ENCODE data around the gene MAD1L1.
A peak's percentile ranks its signal among the peaks of the same experiment; 100 is the strongest.

MAD1L1 gene

DNA sequence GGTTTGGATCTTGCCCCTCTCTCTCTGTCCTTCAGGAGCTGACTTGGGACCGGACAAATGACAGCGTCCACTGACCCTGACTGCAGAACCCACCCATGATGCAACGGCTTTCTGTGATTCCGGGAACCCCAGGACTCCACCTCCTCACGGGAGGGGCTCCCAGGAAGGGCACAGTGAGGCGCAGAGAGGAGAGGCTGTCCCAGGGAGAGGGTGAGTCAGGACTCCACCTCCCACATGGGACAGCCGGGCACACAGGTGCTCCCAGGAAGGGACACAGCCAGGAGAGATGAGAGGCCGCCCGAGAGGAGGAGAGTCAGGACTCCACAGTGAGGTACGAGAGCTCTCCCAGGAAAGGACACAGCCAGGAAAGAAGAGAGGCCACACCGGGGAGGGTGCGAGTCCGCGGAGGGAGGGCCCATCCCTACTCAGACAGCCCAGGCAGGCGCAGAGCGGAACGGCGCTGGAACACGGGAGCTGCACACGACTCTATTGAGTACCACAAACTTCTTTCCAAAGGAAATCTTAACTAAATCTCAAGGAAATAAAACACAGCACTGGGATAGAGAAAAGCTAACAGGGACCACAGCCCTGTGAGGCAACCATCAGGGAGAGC lies 162.5 kb downstream of the MAD1L1 start:
- in situ Hi-C loops (cut with HindIII; ENCODE audit: low sequenced_read_pairs): loop anchor here (5.0 kb wide), 1 partner anchor 62 kb away; no protein-coding TSS in a partner anchor
- no peak overlapping the region for H3K4me3 ChIP-seq (ENCODE audit: low read depth, low read length)
- no peak for DNase-seq (ENCODE audit: low read depth)
- TF ChIP-seq, protein P1, sequence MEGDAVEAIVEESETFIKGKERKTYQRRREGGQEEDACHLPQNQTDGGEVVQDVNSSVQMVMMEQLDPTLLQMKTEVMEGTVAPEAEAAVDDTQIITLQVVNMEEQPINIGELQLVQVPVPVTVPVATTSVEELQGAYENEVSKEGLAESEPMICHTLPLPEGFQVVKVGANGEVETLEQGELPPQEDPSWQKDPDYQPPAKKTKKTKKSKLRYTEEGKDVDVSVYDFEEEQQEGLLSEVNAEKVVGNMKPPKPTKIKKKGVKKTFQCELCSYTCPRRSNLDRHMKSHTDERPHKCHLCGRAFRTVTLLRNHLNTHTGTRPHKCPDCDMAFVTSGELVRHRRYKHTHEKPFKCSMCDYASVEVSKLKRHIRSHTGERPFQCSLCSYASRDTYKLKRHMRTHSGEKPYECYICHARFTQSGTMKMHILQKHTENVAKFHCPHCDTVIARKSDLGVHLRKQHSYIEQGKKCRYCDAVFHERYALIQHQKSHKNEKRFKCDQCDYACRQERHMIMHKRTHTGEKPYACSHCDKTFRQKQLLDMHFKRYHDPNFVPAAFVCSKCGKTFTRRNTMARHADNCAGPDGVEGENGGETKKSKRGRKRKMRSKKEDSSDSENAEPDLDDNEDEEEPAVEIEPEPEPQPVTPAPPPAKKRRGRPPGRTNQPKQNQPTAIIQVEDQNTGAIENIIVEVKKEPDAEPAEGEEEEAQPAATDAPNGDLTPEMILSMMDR (IDR thresholded peaks at IDR 0.05; ENCODE audit: low read depth, low read length, missing control alignments): no peak

DNA sequence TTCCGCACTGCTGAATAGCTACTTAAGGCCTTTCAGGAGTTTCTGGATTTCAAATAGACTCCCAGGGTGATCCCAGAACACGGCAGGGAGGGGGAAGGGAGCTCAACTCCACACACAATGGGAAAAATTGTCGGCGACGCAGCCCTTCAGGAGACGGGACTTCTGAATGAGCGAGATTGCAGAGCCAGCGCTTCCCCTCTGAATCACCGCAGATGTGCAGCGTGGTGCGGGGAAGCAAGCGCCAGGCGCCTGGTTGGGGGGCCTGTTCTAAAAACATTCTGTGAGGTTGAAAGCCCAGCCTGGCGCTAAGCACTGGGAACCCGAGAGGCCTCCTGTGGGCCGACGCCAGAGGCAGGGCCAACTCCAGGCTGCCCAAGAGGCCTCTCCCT lies 163.3 kb downstream of the MAD1L1 start:
- in situ Hi-C loops (cut with HindIII; ENCODE audit: low sequenced_read_pairs): no loop called here
- peak; percentile 57 for DNase-seq (ENCODE audit: low read depth)
- TF ChIP-seq, protein P1 (IDR thresholded peaks at IDR 0.05; ENCODE audit: low read depth, low read length, missing control alignments): no peak
- H3K4me3 ChIP-seq (ENCODE audit: low read depth, low read length): no peak overlapping the region

DNA sequence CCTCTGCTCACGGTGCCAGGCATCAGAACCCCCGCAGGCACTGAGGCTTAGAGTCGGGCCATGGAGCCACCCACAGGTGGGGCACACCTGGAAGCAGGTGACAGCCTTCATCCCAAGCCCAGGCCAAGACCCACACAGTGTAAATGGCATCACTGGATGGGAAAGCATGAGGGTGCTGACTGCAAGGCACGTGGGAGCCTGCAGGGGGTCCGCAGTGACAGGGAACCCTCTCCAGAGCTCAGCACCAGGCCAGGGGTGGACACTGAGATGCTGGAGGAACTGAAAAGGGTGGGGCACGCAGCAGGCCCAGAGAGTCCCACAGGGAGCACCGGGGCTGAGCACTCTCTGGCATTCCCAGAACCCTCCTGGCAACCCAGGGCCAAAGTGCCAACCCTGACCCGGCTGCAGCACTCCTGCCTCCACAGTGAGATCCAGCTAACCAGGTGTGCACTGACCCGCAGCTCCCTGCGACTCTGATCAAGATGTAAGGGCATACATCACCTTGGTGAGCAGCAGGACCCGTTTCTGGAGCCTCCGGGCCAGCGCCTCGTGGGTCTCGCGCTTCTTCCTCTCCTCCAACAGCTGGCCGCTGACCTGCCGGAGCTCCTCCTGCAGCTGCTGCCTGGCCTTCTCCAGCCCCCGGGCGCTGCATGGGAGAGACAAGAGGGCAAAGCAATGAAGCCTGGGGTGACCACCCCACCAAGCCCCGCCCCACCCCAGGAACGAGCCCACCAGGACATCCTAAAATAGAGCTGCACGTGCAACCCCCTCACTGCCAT lies 163.9 kb downstream of the MAD1L1 start:
- TF ChIP-seq, protein P1 (IDR thresholded peaks at IDR 0.05; ENCODE audit: low read depth, low read length, missing control alignments): no peak
- in situ Hi-C loops (cut with HindIII; ENCODE audit: low sequenced_read_pairs): no loop called here
- no peak overlapping the region for H3K4me3 ChIP-seq (ENCODE audit: low read depth, low read length)
- DNase-seq (ENCODE audit: low read depth): no peak

DNA sequence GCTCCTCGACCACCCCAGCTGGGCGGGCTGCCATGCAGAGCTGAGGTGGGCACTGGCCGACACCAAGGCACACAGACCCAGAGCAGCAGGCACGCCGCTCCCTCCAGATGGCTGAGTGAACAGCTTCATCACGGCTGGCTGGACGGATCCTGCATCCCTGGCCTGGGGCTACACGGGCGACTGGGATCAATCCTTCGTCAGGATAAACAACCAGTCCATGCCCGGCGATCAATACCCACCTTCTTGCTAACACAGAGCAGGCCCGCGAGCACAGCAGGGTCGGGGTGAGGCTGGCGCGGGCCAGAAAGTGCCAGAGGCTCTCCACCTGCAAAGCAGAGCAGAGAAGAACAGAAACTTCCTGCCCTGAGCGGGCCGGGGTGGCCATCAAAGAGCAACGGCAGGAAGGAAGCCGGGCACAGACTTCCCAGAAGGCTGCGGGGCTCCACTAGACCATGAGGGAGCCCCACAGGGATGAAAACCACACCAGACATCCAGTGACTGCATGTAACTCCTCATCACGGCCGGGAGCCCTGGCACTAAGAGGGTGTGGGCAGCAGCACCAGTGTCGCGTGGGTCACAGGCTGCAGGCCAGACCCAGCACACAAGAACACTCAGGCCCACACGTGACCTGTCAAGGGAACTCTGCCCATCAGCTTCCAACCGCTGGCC lies 166.4 kb downstream of the MAD1L1 start:
- DNase-seq (ENCODE audit: low read depth): no peak

DNA sequence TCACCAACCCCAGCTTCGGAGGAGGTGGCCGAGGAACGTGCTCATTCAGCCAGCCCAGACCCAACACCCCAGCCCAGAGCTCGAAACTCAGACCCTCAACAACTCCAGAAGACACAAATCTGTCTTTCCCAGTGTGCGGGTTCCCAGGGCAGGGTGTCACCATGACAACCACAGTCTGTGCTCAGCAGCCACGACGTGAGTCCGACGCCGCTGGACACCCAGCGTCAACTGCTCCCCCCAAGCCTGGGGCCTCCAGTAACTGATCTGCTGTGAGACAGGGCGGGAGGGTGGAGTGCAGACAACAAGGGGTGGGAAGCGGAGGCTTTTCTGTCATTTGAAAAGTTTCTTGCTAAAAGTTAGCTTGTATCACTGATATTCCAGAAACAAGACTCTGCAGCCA lies 167.2 kb downstream of the MAD1L1 start:
- in situ Hi-C loops (cut with HindIII; ENCODE audit: low sequenced_read_pairs): no loop called here
- DNase-seq (ENCODE audit: low read depth): no peak
- H3K4me3 ChIP-seq (ENCODE audit: low read depth, low read length): no peak overlapping the region
- TF ChIP-seq, protein P1 (IDR thresholded peaks at IDR 0.05; ENCODE audit: low read depth, low read length, missing control alignments): no peak

More for the DNA sequence above, 166.4 kb downstream of the MAD1L1 start:
- no peak overlapping the region for H3K4me3 ChIP-seq (ENCODE audit: low read depth, low read length)
- in situ Hi-C loops (cut with HindIII; ENCODE audit: low sequenced_read_pairs): no loop called here
- TF ChIP-seq, protein P1 (IDR thresholded peaks at IDR 0.05; ENCODE audit: low read depth, low read length, missing control alignments): no peak

DNA sequence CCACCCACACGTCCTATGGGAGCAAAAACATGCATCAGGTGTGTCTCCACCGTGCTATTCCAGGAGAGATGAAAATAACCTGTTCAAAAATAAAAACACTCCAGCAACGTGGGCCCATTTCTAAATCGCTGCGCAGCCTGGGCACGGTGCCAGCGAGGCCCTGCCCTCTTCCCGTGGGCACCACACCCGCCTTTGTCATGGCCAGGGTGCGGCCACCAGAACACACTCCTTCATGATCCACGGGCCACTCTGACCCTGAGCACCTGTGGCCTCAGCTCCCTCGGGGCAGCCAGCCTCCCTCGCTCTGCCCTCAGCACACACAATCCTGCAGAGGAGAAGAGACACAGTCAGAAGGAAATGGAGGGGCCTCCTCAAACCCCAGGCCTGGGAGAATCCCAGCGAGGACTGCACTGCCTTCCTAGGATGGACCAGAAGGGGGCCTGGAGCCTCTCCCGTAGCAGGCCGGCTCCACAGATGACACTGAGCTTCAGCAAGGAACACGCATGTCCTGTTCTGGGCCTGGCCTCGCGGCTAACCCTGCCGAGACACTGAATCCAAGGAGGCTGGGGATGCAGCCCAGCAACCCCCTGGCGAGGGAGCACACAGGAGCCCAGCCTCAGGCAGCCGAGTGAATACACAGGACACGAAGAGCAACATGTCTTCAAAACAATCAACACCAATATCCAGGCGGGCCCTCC lies 169.0 kb downstream of the MAD1L1 start:
- in situ Hi-C loops (cut with HindIII; ENCODE audit: low sequenced_read_pairs): no loop called here
- DNase-seq (ENCODE audit: low read depth): no peak

More for the DNA sequence above, 169.0 kb downstream of the MAD1L1 start:
- TF ChIP-seq, protein P1 (IDR thresholded peaks at IDR 0.05; ENCODE audit: low read depth, low read length, missing control alignments): peak; percentile 53
- no peak overlapping the region for H3K4me3 ChIP-seq (ENCODE audit: low read depth, low read length)

Measured in astrocyte of the cerebellum (primary cell).